HG03442 (cell line): Measurements from ENCODE around the gene STEAP2.

Experiments used
- ATAC-seq: cut with Tn5 transposase; IDR thresholded peaks from one replicate; pipeline ENCODE4 v1.9.1; 2021; ENCODE audit warnings: mild to moderate bottlenecking, moderate library complexity; ENCODE audit not compliant: unreplicated experiment

STEAP2 gene

GRCh38 chr7:90192876-90193750, 18.4 kb upstream of the STEAP2 start:
- ATAC-seq = no peak

GRCh38 chr7:90194911-90195809, 16.4 kb upstream of the STEAP2 start:
- ATAC-seq = no peak

GRCh38 chr7:90201500-90202195, 9.9 kb upstream of the STEAP2 start:
- ATAC-seq = no peak

- ATAC-seq = no peak
These were observed 3.6 kb upstream of the STEAP2 start for GRCh38 chr7:90207956-90208355.

GRCh38 chr7:90209776-90210175, 1.8 kb upstream of the STEAP2 start:
- ATAC-seq = no peak

- no peak for ATAC-seq
These were observed 1.1 kb upstream of the STEAP2 start for GRCh38 chr7:90210475-90210874.

GRCh38 chr7:90210981-90211380, 559 bp upstream of the STEAP2 start:
- no peak for ATAC-seq

- ATAC-seq = no peak
These were observed 582 bp downstream of the STEAP2 start for GRCh38 chr7:90212149-90212495.

GRCh38 chr7:90213521-90213920, 2.0 kb downstream of the STEAP2 start:
- ATAC-seq = no peak

GRCh38 chr7:90216080-90216674, 4.6 kb downstream of the STEAP2 start:
- ATAC-seq = no peak

- no peak for ATAC-seq
These were observed 5.2 kb downstream of the STEAP2 start for GRCh38 chr7:90216771-90217170.

- ATAC-seq = no peak
These were observed 10.8 kb downstream of the STEAP2 start for GRCh38 chr7:90222390-90222789.

GRCh38 chr7:90222811-90223725, 11.5 kb downstream of the STEAP2 start:
- no peak for ATAC-seq

GRCh38 chr7:90224195-90224594, 12.7 kb downstream of the STEAP2 start:
- no peak for ATAC-seq

- no peak for ATAC-seq
These were observed 13.6 kb downstream of the STEAP2 start for GRCh38 chr7:90225181-90225580.

GRCh38 chr7:90225601-90226000, 14.1 kb downstream of the STEAP2 start:
- ATAC-seq = no peak

GRCh38 chr7:90227259-90227658, 15.7 kb downstream of the STEAP2 start:
- no peak for ATAC-seq

- ATAC-seq = no peak
These were observed 18.1 kb downstream of the STEAP2 start for GRCh38 chr7:90229682-90230081.

GRCh38 chr7:90230834-90231233, 19.3 kb downstream of the STEAP2 start:
- ATAC-seq = no peak

- ATAC-seq = no peak
These were observed 19.8 kb downstream of the STEAP2 start for GRCh38 chr7:90231304-90231703.
